Endothelial cell of umbilical vein (primary cell): ENCODE measurements around the gene SPAG9.

Experiments used
- CTCF ChIP-seq, 2 donors: IDR thresholded peaks; 1 replicate in 1 of 2; 2 replicates in 1 of 2; pipeline ENCODE4 v1.5.1; 2011; ENCODE audit warnings: low read length in 2 of 2, mild to moderate bottlenecking in 2 of 2, moderate library complexity in 2 of 2, control low read depth in 1 of 2, inconsistent platforms in 1 of 2, low read depth in 1 of 2; ENCODE audit not compliant: insufficient read depth in 1 of 2; ENCODE audit errors: extremely low read depth in 1 of 2
- EZH2 ChIP-seq: IDR thresholded peaks from 2 replicates; pipeline ENCODE4 v1.6.1; 2012; ENCODE audit warnings: borderline replicate concordance, low read depth, mild to moderate bottlenecking, moderate library complexity, low read length, inconsistent platforms; ENCODE audit not compliant: severe bottlenecking
- JUN ChIP-seq: IDR thresholded peaks from 2 replicates; pipeline ENCODE4 v1.6.1; 2011; ENCODE audit warnings: borderline replicate concordance, low read depth; ENCODE audit not compliant: insufficient read length, insufficient read depth
- MAX ChIP-seq: IDR thresholded peaks from 2 replicates; pipeline ENCODE4 v1.6.1; 2011; ENCODE audit not compliant: insufficient read depth, insufficient read length
- MYC ChIP-seq: IDR thresholded peaks from one replicate; pipeline ENCODE4 v1.6.1; 2011; ENCODE audit warnings: mild to moderate bottlenecking, low read depth, low read length
- POLR2A ChIP-seq: IDR thresholded peaks from 2 replicates; pipeline ENCODE4 v1.6.1; 2012; ENCODE audit warnings: low read depth, mild to moderate bottlenecking, control low read depth, low read length

GRCh38 chr17:51017270-51017669 is 103.4 kb downstream of the SPAG9 start:
- TF ChIP-seq CTCF (IDR thresholded peaks at IDR 0.05; ENCODE audit: extremely low read depth in 1 of 2, insufficient read depth in 1 of 2, low read depth in 1 of 2, low read length in 2 of 2) (no peak), JUN (no peak), EZH2 (no peak), POLR2A (no peak), MAX (no peak), MYC (no peak)
